ENCODE results near the gene KAZN.

The KAZN gene

DNA sequence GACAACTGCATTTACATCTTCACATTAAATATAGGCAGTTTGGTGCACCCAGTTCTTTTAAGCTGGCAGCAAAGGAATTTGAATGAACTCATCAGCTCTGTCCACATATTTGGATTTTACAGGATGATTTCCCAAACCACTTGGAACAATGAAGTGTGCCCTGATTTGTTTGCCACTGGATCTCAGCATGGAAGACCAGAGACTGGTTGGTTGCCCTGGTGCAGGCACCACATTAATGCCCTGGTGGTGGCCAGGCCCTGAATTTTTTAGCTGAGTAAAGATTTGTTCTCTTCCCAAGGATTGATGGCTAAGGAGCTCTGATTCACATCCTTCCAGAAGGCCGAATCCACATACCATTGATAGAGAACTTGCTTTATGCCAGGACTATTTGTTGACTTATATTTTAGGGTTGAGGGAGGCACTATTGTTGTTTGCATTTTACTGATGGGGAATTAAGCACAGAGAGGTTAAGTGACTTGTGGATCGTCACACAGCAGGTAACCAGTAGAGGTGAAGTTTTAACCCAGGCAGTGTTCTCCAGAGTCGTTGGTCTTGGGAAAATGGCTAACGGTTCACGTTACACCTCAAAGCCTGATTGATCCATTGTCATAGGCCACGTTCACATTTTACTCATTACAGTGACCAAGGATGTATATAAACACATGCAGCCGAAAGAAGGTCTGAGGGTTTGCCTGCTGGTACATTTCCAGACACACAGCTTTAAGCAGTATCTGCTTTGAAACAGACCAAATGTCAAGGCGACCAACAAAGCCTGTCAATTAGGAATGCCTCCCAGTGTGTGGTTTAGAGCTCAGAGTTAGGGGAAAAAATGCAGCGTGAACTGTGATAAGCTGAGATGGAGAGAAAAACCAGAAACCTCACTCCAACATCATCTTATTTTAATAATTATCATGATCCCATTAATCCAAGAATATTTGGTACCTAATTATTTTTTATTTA lies 50.7 kb downstream of the KAZN start:
- no peak for DNase-seq

DNA sequence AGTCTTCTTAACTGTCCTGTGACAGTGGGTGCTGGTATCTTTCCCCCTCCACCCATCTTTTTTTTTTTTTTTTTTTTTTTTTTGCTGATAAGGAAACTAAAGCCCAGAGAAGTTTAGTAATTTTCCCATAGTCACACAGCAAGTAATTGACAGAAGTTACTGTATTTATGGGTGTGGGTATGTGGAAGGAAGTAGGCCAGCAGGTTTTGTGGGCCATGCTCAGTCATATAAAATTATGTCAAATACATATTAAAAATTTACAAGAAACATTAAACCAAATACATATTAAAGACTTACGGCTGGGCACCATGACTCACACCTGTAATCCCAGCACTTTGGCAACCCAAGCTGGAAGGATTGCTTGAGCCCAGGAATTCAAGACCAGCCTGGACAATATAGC lies 51.5 kb downstream of the KAZN start:
- no peak for DNase-seq

DNA sequence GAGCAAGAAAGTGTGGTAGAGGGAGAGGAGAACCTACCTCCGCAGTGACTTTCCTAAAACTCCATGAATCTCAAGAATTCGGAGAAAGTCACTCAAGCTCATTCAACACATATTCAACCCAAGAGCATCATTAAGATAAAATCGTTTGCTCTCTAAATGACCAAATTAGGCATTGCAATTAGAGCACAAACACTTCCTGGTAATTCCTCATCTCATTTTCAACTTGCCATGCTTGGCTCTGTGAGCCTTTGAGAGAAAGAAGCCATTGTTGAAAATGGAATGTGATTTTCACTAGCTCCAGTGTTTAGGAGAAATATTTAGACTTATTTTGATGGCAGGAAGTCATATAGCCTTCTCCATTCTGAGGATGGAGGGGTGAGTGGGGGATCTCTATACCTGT lies 52.5 kb downstream of the KAZN start:
- DNase-seq: no peak

DNA sequence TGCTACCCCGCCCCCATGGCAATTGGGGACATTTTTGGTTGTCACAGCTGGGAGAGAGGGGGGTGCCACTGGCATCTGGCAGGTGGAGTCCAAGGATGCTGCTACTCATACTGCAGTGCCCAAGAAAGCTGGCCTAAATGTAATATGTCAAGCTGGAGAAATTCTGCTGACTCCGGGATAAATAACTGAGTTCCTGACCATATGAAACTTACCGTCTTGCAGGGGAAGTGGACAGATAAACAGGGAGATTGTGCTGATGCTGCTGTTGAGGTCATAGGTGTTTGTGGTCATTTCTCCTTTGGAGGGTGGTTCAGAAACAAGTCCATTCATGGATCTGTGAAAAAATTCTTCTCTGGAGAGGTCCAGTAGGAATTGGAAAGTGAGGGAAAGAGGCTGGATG lies 54.4 kb downstream of the KAZN start:
- DNase-seq: no peak

DNA sequence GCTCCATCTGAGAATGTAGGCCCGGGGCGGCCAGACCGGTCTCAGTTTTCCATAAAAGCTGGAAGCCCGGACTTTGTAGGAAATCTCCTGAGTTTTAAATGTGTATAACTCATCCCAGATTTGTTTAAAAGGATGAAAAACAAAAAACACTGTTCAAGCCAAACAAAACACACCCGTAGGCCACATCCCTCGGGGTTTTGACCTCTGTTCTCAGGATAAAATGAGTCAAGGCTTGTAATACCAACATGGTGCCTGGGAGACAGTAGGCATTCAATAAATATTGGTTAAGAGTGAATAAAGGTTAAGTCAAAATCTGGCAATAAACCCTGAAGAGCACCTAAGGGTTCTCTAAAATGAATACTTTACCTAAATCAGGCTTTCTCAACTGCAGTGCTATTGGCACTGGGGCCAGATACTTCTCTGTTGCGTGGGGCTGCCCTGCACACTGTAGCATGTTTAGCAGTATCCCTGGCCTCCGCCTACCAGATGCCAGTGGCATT lies 55.0 kb downstream of the KAZN start:
- no peak for DNase-seq

DNA sequence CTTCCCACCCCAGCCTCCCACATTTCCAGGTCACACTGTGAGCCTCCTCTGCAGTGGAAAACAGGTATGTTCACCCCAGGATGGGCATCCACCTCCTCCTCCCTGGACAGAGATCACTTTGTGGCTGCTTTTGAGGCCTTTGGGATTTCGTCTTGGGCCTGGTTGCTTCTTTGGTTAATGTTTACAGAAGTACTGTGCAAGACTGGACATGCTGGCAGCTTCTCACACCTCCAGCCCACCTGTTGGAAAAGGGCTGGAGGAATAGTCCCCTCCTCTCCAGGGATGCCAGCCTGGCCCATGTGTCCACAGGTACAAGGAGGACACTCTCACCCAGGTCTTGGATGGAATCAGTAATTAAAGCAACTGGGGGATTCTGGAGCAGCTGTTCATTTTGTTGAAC lies 56.1 kb downstream of the KAZN start:
- DNase-seq: no peak

DNA sequence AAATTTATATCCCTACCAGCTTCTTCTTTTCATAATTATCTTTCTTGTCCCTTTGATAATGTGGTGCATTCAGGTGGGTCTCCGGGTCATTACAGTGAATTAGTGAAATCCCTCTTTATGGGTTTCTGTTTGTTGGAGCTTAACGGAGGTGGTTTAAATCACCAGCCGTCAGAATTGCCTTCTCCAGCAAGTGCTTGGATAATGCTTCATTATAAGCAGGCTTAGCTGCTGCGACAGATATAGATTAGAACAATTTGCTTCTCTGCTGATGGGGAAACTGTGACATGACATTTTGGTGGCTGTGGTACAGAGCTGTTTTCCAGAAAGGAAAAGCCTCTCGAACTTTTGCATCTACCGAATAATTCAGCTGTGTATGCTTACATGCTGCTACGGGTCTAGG lies 56.9 kb downstream of the KAZN start:
- DNase-seq: no peak

DNA sequence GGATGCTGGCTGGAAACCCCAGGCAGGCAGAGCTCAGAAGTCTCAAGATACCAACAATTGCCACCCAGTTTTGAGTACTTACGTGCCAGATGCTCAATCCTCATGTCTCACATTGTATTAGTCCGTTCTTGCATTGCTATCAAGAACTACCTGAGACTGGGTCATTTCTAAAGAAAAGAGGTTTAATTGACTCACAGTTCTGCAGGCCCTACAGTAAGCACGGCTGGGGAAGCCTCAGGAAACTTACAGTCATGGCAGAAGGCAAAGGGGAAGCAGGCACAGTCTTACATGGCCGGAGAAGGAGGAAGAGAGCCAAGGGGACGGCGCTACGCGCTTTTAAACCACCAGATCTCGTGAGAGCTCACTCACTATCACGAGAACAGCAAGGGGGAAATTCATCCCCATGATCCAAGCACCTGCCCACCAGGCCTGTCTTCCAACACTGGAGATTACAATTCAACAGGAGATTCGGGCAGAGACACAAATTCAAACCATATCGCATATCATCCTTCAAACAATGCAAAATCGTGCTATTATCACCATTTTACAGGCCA lies 58.0 kb downstream of the KAZN start:
- DNase-seq: no peak

DNA sequence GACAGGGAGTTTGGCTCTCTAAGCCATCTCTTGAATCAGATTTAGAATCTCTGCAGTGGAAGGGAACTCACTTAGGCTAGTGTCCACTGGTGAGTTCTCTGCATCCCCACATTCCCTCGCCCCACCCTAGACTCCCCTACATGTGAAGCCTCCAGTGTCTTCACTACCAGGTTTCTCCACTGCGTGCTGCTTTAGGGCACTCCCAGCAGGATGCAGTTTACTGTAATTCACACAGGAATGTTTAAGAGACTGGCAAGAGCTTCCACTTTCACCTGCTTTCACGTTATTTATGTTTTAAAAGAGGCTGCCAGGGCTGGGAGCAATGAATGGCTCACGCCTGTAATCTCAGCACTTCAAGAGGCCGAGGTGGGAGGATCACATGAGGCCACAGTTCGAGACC lies 60.2 kb downstream of the KAZN start:
- DNase-seq: no peak

DNA sequence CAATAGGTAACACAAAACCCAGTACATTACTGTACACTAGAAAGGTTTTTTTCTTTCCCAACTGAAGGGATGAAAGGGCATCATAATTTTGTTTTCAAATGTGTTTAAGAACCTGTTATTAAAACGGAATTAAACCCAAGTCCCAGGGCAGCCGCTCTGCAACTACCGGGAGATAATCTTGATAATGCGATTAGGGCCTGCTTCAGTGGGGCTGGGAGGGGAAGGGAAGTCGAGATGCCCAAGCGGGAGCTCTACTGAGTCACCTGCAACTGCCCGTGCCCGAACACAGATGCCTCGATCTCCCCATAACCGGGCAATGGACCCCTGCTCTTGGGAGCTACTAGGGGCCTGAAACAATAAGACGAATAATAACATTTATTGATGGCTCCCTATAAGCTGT lies 61.4 kb downstream of the KAZN start:
- no peak for DNase-seq

DNA sequence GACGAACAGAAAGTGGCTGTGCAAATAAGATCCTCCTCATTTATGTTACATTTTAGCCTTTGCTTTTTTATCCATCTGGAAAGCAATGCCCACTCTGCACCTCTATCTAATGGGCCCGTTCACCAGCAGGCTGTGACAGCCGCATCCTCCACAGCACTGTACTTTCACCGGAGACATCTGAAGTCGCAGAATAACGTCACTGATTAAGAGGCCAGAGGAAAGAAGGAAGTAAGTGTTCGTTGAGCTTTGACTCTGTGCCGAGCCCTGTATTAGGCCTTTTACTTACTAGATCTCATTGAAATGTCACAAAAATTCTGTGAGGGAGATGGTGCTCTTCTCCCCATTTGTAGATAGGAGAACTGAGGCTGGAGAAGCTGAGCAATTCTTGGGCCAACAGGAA lies 62.3 kb downstream of the KAZN start:
- no peak for DNase-seq

DNA sequence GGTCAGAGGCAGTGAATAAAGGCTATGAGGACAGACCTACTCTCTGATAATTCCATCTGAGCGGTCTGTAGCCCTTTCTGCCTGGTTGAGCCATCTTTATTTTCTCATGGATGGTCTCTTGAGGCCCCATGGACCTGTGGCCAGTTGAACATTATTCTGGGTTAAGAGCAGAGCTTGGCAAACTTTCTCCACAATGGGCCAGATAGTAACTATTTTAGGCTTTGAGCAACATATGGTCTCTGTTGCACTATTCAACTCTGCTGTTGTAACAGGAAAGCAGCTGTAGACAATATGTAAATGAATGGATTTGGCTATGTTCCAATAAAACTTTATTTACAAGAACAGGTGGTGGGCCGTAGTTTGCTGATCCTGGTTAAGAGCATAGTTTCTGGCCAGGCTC lies 62.7 kb downstream of the KAZN start:
- no peak for DNase-seq

DNA sequence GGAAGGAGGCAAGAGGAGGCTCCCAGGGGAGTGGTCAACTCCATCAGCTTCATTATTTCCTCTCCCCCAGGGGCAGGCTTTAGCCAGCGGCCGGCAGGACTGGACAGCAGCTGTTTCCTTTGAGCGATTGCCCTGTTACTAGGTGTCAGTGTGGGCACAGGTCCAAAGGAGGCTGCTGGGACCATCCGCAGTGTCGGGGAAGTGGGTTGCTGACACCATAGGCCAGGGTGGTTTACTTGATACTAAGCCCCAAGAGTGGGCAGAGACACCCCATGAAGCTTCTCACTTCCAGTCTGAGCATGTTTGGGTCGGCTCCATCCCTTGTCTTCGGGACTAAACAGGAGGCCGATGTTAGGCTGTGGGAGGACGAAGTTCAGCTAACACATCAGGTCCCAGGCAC lies 63.6 kb downstream of the KAZN start:
- no peak for DNase-seq

DNA sequence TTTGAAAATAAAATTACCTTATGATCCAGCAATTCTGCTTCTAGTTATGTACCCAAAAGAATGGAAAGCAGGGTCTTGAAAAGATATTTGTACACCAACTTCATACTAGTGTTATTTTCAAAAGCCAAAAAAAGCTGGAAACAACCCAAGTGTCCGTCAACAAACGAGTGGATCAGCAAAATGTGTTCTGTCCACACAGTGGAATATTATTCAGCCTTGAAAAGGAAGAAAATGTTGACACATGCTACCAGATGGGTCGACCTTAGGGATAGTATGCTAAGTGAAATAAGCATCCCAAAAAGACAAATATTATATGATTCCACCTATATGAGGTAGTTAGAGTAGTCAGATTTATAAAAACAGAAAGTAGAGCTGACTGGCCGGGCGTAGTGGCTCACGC lies 65.3 kb downstream of the KAZN start:
- DNase-seq: no peak

DNA sequence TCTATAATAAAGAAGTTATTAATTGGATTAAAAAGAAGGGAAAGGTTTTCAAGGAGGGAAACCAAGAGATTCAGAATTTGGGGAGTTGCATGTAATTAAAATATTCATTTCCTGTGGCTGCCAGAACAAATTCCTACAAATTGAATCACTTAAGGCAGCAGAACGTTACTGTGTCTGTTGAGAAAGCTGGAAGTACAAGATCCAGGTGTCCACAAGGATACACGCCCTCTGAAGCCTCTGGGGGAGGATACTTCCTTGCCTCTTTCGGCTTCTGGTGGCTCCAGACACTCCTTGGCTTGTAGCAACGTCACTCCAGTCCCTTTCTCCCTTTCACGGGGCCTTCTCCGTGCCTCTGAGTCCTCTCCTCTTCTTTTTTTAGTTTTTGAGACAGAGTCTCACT lies 67.9 kb downstream of the KAZN start:
- no peak for DNase-seq

DNA sequence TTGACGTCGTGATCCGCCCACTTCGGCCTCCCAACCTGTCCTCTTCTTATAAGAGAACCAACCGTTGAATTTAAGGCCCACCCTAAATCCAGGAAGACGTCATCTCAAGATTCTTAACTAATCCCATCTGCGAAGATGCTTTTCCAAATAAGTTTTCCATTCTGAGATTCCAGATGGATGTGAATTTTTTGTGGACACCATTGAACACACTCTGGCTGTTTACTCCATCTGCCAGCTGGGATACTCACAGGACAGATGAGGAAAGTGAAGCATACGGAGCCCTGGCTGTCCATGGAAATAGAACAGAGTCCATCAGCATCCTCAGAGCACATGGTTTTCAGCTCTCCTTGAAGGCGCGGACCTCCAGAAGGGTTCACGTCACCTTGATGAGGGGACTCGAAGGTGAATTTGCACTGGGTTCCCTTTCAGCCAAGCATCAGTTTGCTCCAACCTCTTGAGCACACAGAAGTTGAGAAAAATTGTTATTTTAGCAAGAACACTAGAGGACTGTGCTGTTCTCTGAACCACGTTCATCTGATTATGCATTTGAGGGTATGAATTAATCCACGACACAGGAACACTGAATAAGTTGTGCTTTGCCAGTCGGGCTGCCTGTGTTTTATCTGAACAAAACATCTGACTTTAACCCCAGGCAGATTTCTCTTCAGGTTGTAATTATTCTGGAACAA lies 68.6 kb downstream of the KAZN start:
- no peak for DNase-seq

DNA sequence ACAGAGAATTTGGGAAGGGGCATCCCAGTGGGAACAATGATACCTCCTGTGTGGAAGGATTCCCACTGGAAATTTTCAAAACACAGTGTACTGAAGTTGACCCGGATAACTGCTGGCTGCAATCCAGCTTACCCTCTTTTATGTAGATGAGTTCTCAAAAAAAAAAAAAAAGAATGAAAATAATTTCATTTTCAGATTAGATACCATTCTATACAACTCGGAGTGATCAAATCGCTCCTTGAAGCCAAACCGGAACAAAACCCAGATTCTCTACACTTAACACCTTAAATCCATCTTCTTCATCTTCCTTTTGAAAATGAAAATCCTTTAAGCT lies 69.1 kb downstream of the KAZN start:
- DNase-seq: no peak

DNA sequence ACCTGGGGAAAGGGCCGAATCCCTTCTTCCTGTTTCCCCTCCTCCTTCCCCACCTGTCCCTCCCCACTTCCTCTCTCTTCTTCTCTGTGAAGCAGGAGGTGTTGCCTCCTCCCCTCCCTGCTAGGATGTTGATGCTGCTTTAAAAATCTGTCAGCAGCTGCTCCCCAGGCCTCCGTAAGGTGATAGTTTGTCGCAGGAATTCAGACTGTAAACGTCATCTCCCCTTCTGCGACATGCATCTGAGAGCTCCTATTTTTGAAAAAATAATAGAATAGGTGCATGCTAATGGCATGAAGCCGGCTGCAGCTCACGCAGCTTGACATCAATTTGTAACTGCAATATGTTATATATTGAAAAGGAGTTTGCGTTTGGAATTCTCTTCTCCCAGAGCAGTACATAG lies 70.1 kb downstream of the KAZN start:
- no peak for DNase-seq

DNA sequence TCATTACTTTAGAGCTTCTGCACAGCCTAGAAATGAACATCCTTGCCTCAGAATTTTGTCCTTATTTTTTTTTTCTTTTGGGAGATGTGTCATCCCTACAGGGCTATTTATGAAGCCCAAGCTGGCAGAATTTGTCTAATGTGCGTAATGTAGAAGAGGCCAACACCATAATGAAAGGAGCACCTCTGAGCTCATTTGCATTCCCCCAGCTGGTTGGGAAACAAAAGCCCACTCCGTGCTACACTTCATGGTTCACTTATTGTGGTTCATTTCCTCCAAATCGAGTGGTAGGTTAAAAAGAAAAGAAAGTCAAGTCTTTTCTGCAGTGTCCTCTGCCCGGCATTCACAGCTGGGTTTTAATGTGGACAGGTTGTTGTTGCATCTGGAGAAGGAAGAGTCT lies 73.5 kb downstream of the KAZN start:
- DNase-seq: no peak

DNA sequence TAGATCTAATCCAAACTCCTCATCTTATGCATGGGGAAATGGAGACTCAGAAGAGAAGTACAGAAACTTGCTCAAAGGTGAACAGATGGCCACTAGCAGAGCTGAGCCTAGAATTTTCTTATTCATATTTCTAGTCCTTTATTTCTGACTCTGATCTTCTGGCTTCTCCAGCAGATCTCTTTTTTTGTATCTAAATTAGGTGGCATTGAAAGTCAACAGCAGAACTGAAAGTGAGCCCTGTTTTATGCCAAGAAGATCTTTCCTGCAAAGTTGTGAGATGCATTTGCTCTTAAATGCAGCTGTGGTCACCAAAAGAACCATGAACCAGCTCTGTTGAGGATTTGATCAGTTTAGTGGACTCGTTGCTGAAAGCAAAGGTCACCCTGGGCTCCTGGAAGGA lies 75.5 kb downstream of the KAZN start:
- DNase-seq: no peak

DNA sequence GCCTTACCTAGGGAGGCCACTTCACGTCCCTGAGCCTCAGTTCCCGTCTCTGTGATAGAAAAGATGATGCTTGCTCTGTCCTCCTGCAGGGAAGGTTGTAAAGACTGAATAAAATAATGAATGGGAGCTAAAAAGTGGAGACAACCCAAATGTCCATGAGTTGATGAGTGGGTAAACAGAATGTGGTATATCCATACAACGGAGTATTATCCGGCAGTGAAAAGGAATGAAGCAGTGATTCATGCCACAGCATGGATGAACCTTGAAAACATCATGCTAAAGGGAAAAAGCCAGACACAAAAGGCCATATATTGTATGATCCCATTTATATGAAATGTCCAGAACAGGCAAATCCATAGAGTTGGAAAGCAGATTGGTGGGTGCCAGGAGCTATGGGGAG lies 77.9 kb downstream of the KAZN start:
- no peak for DNase-seq

DNA sequence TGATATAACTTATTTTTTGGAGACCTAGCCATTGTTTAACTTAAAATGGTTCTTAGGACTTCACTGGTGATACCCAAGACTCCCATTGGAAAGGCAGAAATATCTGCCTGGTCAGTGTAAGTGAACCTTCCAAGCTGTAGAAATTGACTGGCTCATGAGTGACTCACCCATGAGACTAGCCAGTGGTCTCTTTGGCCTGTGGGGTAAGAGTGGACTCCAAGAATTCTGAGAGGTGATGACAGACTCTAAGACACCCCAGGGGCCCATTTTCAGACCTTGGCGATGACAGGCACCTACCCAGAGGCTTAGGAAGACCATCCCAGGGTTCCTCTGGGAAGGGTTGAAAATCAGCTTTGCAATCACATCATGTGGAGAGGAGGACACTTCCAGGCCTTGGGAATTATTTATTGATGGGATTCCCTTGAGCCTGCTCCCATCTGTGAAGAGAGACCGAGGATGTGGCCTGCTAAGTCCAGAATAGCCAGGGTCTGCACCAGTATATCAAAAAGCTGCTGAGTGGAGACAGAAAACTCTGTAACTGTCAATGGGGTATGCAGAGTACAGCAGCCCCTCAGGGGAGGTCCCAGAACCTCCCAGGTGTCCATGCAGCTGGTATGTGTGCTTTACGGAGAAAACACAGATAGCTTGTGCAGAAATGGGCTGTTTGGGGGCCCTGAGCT lies 78.9 kb downstream of the KAZN start:
- DNase-seq: no peak

DNA sequence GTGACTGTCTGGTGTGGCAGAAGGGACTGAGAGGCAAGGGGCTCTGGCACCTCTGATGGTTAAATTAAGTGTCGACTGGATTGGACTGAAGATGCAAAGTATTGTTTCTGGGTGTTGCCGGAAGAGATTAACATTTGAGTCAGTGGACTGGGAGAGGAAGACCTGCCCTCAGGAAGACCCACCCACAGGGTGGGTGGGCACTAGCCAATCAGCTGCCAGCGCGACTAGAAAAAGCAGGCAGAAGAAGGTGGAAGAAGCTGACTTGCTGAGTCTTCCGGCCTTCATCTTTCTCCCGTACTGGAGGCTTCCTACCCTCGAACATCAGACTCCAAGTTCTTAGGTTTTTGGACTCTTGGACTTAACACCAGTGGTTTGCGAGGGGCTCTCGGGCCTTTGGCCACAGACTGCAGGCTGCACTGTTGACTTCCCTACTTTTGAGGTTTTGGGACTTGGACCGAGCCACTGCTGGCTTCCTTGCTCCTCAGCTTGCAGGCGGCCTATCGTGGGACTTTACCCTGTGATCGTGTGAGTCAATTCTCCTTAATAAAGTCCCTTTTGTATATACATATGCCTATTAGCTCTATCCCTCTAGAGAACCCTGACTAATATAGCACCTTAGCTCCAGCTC lies 79.6 kb downstream of the KAZN start:
- DNase-seq: no peak
